HL-60 (cell line): ENCODE data around the gene MPI.

Experiments
- GABPA ChIP-seq: IDR thresholded peaks from 2 replicates; pipeline ENCODE4 v1.6.1; 2012; ENCODE audit warnings: low read depth
- POLR2AphosphoS5 ChIP-seq: IDR thresholded peaks from 2 replicates; pipeline ENCODE4 v1.6.1; 2012; ENCODE audit warnings: low read depth
- TF ChIP-seq, protein P1 (sequence below): IDR thresholded peaks from one replicate; pipeline ENCODE4 v1.5.1; 2011; ENCODE audit warnings: low read length, control low read depth, inconsistent platforms; ENCODE audit not compliant: insufficient read depth
- TF ChIP-seq, protein P2 (sequence below): IDR thresholded peaks from 2 replicates; pipeline ENCODE4 v1.6.1; 2012; ENCODE audit warnings: low read depth; ENCODE audit not compliant: insufficient replicate concordance

DNA sequence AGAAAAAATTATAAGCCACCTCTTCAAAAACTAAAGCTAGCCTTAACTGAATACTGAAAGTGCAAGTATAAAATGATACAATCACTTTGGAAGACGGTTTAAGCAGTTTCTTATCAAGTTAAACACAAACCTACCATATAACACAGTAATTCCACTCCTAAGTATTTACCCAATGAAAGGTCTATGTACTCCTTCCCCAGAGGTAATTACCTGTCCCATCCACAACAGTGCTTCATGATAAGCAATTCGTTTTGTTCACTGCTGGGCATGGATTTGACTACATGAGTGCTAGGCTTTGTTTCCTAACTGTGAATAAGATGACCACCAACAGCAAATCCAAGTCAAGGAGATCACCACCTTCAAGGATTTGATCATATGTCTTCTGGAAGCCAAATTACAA lies 43.7 kb downstream of the MPI start:
- TF ChIP-seq POLR2AphosphoS5 (no peak), GABPA (no peak)
- TF ChIP-seq, protein P1, sequence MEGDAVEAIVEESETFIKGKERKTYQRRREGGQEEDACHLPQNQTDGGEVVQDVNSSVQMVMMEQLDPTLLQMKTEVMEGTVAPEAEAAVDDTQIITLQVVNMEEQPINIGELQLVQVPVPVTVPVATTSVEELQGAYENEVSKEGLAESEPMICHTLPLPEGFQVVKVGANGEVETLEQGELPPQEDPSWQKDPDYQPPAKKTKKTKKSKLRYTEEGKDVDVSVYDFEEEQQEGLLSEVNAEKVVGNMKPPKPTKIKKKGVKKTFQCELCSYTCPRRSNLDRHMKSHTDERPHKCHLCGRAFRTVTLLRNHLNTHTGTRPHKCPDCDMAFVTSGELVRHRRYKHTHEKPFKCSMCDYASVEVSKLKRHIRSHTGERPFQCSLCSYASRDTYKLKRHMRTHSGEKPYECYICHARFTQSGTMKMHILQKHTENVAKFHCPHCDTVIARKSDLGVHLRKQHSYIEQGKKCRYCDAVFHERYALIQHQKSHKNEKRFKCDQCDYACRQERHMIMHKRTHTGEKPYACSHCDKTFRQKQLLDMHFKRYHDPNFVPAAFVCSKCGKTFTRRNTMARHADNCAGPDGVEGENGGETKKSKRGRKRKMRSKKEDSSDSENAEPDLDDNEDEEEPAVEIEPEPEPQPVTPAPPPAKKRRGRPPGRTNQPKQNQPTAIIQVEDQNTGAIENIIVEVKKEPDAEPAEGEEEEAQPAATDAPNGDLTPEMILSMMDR: no peak
- TF ChIP-seq, protein P2, sequence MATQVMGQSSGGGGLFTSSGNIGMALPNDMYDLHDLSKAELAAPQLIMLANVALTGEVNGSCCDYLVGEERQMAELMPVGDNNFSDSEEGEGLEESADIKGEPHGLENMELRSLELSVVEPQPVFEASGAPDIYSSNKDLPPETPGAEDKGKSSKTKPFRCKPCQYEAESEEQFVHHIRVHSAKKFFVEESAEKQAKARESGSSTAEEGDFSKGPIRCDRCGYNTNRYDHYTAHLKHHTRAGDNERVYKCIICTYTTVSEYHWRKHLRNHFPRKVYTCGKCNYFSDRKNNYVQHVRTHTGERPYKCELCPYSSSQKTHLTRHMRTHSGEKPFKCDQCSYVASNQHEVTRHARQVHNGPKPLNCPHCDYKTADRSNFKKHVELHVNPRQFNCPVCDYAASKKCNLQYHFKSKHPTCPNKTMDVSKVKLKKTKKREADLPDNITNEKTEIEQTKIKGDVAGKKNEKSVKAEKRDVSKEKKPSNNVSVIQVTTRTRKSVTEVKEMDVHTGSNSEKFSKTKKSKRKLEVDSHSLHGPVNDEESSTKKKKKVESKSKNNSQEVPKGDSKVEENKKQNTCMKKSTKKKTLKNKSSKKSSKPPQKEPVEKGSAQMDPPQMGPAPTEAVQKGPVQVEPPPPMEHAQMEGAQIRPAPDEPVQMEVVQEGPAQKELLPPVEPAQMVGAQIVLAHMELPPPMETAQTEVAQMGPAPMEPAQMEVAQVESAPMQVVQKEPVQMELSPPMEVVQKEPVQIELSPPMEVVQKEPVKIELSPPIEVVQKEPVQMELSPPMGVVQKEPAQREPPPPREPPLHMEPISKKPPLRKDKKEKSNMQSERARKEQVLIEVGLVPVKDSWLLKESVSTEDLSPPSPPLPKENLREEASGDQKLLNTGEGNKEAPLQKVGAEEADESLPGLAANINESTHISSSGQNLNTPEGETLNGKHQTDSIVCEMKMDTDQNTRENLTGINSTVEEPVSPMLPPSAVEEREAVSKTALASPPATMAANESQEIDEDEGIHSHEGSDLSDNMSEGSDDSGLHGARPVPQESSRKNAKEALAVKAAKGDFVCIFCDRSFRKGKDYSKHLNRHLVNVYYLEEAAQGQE: no peak
